GM19025 (cell line): ENCODE results near the gene DDN.

Source experiments
- ATAC-seq: cut with Tn5 transposase; IDR thresholded peaks from one replicate; pipeline ENCODE4 v1.9.1; 2021; ENCODE audit warnings: mild to moderate bottlenecking, low read depth, moderate library complexity; ENCODE audit not compliant: unreplicated experiment

Gene DDN

DNA sequence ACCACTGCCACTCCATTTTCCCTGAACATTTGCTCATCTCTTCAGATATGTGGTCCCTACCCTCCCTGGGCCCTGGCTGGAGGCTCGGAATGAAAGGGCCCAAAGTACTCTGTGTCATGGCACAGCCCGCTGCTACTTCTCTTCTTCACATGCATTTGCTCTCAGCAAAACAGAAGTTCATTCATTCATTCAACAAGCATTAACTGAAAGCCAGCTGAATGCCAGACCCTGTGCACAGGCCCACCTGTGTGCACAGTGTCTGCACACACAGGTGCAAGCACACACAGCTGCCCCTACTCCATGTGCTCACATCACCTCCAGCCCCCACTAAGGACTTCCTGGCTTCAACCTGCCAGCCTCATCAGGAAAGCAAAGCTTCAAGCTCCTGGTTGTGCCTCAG, 13.3 kb downstream of the DDN start:
- ATAC-seq = no peak

DNA sequence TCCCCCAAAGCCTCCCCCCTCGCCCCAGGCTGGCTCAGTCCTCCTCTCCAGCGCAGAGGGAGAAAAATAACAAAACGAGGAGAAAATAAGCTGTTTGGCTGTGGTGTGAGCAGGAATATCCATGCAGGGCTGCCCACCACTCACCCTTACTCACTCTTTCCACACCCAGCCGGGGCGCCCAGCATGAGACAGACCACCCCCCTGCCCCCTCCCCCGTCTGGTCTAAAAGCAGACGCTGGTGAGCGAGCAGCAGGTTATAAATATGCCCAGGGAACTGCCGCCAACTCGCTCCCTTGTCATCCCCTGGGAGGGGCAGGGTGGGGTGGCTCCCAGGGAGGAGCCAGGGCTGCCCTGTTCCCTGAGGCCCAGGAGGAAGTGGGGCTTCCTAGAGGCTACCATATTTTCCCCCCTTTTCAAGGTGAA, 13.7 kb downstream of the DDN start:
- no peak for ATAC-seq

DNA sequence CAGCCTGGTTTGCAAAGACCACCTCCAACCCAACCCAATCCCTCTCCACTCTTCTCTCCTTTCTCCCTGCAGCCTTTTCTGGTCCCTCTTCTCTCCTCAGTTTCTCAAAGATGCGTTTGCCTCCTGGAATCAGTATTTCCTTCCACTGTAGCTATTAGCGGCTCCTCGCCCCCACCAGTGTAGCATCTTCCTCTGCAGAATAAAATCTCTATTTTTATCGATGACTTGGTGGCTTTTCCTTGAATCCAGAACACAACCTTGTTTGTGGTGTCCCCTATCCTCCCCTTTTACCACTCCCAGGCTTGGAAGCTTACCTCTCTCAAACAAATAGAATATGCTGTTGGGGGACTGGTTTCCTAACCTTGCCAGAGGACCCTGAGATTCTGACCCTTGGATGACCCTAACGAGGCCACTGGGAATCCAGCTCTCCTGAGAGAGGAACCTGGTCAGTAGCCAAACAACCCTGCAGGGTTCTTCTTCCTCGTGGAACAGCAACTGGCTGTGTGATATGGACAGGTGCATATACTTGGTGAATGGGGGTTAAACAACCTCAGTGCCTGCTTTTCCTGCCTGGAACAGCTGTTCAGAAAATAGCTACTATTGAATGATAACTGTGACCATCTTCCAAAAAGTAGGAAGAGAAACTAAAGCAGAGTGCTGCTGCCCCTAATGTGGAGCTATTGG, 16.6 kb downstream of the DDN start:
- ATAC-seq = no peak

DNA sequence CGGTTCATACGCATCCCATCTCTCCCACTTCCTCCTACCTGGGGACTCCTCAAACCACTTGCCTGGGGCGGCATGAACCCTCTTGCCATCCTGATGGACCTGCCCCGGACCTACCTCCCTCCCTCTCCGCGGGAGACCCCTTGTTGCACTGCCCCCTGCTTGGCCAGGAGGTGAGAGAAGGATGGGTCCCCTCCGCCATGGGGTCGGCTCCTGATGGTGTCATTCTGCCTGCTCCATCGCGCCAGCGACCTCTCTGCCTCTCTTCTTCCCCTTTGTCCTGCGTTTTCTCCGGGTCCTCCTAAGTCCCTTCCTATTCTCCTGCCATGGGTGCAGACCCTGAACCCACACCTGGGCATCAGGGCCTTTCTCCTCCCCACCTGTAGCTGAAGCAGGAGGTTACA, 17.4 kb downstream of the DDN start:
- ATAC-seq = no peak

DNA sequence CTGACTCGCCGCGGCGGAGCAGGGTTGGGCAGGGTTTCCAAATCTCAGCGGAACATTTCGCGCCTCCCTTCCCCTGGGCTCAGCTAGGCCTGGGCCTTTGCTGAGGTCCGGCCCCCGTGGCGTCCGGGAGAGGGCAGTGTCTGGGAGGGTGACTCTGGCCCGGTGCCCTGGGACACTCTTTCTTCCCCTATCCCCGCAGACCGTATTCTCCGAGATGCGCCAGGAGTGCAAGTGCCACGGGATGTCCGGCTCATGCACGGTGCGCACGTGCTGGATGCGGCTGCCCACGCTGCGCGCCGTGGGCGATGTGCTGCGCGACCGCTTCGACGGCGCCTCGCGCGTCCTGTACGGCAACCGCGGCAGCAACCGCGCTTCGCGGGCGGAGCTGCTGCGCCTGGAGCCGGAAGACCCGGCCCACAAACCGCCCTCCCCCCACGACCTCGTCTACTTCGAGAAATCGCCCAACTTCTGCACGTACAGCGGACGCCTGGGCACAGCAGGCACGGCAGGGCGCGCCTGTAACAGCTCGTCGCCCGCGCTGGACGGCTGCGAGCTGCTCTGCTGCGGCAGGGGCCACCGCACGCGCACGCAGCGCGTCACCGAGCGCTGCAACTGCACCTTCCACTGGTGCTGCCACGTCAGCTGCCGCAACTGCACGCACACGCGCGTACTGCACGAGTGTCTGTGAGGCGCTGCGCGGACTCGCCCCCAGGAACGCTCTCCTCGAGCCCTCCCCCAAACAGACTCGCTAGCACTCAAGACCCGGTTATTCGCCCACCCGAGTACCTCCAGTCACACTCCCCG, 18.0 kb downstream of the DDN start:
- no peak for ATAC-seq

DNA sequence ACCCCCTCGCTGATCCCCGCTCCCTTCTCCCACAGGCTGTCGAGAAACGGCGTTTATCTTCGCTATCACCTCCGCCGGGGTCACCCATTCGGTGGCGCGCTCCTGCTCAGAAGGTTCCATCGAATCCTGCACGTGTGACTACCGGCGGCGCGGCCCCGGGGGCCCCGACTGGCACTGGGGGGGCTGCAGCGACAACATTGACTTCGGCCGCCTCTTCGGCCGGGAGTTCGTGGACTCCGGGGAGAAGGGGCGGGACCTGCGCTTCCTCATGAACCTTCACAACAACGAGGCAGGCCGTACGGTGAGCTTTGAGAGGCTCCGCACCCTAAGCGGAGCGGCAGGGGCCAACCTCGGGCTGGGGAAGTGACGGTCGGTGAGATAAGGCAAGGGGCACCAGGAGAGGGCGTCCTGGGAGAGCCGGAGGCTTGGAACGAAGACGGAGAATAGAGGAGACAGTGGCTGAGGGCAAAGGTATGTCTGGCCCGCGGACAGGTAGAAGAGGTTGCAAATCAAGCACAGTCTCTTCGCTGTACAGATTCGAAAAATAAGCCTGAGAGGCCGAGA, 18.7 kb downstream of the DDN start:
- ATAC-seq = no peak

DNA sequence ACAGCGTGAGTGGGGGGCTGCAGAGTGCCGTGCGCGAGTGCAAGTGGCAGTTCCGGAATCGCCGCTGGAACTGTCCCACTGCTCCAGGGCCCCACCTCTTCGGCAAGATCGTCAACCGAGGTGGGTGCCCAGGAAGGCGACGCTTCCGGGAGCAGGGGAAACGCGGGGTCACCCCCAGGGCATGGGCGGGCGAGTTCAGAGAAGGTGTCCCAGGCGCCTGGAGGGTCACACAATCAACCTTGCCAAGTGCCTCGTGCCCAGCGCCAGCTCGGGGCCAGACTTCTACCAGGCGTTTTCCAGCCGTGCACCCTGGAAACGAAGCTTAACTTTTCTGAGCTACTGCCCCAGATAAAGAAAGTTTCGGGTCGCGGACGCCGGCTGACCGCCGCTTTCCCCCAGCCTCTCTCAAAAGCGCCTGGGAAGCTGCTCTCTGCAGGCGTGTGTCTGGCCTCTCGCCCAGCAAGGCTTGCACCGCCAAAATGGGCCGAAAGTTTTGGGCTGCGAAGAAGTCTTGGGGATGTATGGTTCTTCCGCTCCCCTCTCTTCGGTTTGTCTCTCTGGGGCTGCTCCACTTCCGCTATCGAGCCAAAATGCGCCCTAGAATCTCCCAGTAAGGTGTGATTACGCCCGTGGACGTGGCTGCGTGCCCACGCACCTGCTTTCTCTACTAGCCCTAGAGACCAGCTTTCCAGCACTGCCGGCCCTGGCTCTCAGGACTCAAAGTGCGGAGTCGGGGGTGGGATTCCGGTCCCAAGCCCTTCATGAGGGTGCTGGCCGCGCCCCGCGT, 19.4 kb downstream of the DDN start:
- ATAC-seq = no peak

DNA sequence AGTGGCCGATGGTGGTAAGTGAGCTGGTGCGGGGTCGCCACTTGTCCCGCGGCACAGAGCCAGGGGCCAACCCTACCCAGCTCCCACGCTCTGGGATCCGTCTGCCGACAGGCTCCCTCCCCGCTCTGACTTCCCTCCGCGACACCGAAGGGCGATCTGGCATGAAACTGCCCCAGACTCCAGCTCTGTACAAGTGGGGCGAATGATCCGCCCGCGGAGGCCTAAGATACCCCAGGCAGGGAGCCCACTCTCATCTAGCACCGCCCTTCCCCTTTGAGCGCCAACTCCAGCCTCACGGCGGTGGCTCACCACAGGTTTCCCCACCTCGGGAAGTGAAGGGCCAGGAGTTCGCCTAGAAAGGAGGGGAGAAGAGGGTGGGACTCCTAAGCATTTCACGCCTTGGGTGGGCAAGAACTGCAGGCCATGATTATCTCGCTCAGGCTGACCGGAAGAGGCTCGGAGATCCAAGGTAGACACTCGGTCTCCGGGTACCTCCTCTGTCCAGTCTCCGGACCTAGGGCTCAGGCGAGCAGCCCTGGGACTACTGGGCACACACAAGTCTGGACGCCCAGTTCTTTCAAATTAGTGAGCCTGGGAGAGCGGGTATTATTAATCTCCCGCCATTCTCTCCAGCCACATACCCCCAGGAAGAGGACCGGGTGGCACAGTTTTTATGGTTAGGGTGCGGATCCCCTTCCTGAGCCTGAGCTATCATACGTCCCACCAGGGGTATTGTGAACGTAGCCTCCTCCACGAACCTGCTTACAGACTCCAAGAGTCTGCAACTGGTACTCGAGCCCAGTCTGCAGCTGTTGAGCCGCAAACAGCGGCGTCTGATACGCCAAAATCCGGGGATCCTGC, 20.2 kb downstream of the DDN start:
- no peak for ATAC-seq

DNA sequence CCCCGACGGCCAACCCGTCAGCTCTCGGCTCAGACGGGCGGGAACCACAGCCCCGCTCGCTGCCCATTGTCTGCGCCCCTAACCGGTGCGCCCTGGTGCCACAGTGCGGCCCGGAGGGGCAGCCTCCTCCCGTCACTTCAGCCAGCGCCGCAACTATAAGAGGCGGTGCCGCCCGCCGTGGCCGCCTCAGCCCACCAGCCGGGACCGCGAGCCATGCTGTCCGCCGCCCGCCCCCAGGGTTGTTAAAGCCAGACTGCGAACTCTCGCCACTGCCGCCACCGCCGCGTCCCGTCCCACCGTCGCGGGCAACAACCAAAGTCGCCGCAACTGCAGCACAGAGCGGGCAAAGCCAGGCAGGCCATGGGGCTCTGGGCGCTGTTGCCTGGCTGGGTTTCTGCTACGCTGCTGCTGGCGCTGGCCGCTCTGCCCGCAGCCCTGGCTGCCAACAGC, 20.9 kb downstream of the DDN start, which contains the start of gene WNT1:
Gene WNT1, plus strand, starts transcription at position 32 of the 450 bp plus-strand sequence. Its CDS starts 329 bp downstream, at position 361.
- no peak for ATAC-seq

DNA sequence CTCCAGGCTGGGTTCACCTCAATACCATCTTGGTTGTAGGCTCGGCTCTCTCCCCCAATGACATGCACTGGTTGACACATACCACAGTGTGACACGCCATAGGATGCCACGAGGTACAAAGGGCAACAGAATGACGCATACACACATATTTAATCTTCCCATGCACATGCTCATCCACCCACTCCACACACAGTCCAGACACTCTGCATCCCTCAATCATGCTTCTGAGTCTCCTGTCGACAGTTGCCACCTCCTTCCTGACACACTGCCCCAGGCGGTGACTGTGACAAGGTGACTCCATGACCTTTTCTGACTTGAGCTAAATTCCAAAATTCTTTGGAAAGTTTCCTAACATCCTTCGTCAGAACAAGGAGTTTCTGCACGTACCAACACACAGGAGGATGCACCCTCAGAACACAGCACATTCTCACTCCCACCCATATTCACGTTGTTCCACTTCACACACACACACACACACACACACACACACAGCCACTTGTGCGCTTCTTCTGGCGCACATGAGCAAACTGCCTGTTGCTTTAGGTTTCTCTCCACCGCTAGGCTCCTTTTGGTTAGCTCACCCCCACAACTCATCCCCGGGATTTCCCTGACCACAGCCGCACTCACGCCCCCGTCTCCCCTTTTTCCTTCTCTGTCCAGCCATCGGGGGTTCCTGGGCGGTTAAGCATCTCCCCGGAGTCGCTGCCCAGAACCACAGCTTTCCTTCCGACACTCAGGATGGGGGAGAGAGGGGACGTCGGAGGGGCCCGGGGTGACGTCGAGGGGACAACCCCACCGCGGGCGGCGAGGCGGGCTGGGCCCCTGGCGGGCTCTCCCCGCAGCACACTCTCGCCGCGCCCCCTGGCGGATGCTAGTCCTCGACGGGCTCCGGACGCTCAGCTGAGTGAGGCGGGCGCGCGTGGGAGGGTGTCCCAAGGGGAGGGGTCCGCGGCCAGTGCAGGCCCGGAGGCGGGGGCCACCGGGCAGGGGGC, 21.6 kb downstream of the DDN start:
- no peak for ATAC-seq

DNA sequence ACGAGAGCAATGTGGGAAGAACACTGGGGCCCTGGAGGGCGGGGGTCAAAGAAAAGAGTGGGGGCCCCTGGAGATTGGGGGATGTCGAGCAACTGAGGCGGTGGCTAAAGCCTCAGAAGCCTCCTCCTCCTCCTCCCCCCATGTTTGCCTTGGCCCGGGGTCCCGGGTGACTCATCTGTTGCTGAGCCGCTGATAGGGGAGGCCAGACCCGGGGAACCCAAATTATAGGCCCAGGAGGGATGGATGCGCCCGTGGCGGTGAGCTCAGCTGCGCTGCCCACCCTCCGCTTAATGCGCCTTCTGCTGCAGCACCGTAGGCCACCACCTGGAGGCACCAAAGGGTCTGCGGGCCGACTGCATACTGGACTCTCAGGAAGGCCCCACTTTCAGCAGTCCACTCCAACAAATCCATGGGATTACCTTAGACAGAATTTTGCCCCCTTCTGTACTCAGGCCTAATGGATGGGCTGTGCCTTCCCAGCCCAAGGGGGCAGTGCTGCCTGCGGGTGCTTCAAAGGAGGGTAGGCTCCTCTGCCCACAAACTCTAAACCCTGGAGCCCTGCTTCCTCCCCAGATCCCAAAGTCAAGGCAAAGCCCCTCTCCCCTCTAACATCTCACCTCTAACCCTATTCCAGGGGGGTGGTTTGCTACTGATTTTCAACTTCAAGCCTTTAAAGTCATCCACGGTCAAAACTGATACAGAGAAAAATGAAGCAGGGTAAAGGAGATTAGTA, 25.1 kb downstream of the DDN start:
- ATAC-seq = no peak

DNA sequence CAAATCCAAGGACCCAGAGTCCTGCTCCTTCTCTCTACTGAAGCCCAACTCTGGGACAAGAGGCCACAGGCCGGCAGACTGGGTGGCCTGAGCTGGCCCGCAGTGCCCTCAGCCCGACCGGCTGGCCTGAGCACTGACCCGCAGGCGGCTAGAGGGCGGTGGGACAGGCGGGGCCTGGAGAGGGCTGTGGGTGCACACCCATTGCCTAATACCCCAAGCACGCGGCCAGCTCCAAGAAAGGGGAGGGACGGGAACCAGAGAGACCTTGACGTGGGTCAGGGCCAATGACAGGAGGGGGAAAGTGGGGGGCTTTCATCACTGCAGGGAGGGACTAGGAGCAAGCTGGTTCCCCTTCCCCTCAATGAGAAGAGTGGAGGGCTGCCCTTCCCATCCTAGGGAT, 25.6 kb downstream of the DDN start:
- no peak for ATAC-seq

DNA sequence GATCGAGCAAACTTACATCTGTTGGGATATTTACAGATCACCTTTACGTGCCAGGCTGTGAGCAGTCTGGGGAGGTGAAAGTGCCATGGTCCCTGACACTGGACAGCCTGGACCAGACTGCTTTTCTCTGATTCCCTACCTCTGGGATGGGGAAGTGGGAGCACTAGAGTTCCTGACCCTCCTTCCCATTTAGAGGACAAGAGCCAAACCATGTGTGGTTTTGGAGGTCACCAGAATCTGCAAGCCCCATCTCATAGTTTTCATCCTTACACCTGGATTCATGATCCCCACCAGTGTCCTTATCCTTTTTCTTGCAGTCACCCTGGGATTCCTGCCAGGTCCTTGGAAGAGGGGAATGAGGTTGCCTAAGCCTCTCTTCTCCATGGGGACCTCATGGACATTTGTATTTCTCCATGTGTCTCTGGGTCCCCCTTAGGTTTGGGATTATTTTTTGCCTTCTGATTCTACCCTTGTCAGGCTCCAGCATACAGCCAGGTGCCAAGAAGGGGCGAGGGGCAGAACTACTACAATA, 26.2 kb downstream of the DDN start:
- no peak for ATAC-seq

DNA sequence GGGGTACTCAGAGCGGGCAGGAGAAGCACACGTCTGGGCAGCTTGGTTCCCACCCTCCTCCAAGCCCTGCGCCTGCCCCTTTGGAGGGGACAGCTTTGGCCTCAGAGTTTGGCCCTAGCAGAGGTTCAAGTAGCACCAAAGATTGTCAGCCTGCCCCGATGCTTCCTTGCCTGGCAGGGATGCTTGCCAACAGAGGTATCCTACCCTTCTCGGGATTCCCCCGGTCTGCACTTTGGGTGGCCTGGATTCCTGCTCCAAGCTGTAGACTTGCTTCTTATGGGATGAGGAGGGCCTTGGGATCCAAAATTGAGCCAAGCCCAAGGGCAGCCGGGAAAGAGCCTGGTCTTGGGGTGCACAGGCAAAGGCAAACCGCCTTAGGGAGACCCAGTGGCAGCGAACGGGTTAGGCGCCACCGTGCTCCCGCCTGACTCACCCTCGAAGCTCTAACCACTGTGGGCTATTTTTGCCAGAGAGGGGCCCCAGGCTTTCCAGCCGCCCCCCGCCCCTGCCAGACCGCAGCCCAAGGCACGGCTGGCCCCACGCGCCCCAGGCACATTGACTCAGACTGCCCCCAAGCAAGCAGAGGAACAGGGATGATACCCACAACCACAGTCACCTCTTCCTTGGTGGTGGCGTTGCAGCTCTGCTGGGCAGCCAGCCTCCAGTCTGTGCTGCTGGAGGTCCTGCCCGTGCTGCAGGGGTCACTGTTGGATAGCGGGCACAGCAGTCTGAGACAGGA, 26.8 kb downstream of the DDN start:
- no peak for ATAC-seq

DNA sequence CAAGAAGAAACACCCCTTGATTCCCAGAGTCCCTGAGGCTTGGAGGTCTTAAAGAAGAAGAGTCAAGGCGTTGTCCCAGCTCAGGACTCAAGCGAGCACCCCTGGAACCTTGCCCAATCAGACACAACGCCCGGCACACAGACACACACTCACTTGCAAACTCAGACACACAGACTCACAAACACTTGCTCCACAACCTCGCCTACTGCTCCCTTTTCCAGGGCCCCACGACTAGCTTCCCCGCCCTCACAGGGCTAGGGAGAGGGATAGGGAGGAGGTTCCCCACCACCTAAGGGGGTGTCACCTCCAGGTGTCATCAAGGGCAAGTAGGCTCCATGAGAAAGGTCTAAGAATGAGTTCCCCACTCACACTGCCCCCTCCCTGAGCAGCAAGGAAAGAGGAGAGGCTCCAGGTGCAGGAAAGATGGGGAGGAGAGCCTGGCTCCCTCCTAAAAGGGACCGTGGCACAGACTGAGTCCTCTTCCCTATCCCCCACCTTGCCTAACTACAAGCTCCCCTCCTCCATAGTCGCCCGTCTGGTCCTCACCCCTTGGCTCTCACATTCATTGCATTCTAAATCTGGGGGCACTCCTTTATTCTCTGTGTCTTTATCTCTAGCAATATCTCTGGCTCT, 28.4 kb downstream of the DDN start:
- no peak for ATAC-seq

DNA sequence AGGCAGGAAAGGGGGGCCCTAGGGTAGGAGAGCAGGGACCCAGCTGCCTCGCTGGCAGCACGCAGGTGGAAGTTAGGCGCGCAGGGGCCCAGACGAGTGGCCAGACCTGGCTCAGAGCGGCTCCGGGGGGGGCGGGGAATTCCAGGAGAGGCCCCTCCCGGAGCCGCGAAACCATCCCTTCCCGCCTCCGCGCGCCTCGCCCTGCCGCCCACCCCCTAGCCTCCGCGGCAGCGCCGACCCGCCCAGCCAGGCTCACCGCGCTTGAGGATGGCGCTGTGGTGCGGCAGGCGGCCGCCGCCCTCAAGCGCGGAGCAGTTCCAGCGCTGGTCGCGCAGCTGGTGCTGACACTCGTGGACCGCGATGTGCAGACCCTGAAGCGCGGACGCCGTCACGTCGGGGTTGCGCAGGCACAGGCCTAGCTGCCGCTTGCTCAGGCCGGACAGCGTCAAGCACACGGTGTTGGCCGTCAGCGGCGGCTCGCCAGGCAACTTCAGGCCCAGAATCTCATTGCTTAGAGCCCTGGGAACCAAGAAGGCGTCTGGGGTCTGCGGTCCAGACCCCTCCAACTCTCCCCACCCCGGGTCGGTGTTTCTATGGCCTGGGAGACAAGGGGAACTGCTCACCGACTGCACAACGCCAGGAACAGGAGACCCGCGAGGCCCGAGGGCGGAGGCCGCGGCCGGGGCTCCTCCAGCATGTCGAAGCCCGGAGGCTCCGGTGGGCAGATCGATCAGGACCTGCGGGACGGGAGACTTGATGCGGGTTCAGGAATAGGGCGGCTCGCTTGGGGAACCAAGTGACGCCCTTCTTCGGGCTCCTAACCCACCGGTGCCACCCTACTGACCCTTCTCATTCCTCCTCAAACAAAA, 29.1 kb downstream of the DDN start:
- no peak for ATAC-seq
